Midbrain (tissue), 1 donor: ENCODE data around the gene EFNA4.

Experiments used
- DNase-seq: peaks from one replicate; lab custom pipeline; 2025; lab: John Stamatoyannopoulos, UW

The EFNA4 gene

GRCh38 chr1:155073377-155074242, 10.1 kb downstream of the EFNA4 start:
- DNase-seq, result no peak

- DNase-seq, result no peak
Measured at GRCh38 chr1:155075535-155075934, 12.0 kb downstream of the EFNA4 start.

GRCh38 chr1:155076371-155076770, 12.8 kb downstream of the EFNA4 start:
- DNase-seq, result no peak

- no peak for DNase-seq
Measured at GRCh38 chr1:155077346-155077745, 13.8 kb downstream of the EFNA4 start.

GRCh38 chr1:155077758-155078445, 14.4 kb downstream of the EFNA4 start:
- DNase-seq, result no peak

GRCh38 chr1:155078469-155079209, 15.1 kb downstream of the EFNA4 start, which contains the start of gene EFNA3:
Gene EFNA3, plus strand, starts transcription at chr1:155078837. Its CDS starts 105 bp downstream, at chr1:155078942.
- peak; percentile 52 for DNase-seq

- DNase-seq, result no peak
Measured at GRCh38 chr1:155079210-155079486, 15.6 kb downstream of the EFNA4 start.

GRCh38 chr1:155079487-155080311, 16.2 kb downstream of the EFNA4 start:
- no peak for DNase-seq

GRCh38 chr1:155080312-155081228, 17.0 kb downstream of the EFNA4 start:
- no peak for DNase-seq

- DNase-seq, result no peak
Measured at GRCh38 chr1:155081472-155082300, 18.1 kb downstream of the EFNA4 start.

- no peak for DNase-seq
Measured at GRCh38 chr1:155082301-155083051, 18.9 kb downstream of the EFNA4 start.

- no peak for DNase-seq
Measured at GRCh38 chr1:155083052-155083541, 19.6 kb downstream of the EFNA4 start.

GRCh38 chr1:155083865-155084721, 20.6 kb downstream of the EFNA4 start:
- no peak for DNase-seq

- DNase-seq, result peak; percentile 92
Measured at GRCh38 chr1:155084722-155085503, 21.4 kb downstream of the EFNA4 start.

- no peak for DNase-seq
Measured at GRCh38 chr1:155085504-155086127, 22.1 kb downstream of the EFNA4 start.

- DNase-seq, result peak; percentile 53
Measured at GRCh38 chr1:155086128-155086741, 22.7 kb downstream of the EFNA4 start.
